ENCODE results near the gene WWP2. TPM values are rescaled to one million over a fixed set of nuclear protein-coding genes. Genes with fewer than 3 reads are reported as not detected.
"Not testable (repeated sequence)": the region's sequence is repeated elsewhere in the genome, so short reads cannot be mapped to it uniquely, and the experiment has no call there.

WWP2 gene
- total RNA-seq, 4 donors from 2014 or later = 26.9 to 50.9 (median 43.9) TPM

GRCh38 chr16:69848637-69849545 lies 86.8 kb downstream of the WWP2 start:
- intact Hi-C loops (cut with DNase I; ENCODE audit: low total_unique reads) = no loop called here
- TF ChIP-seq CTCF (IDR thresholded peaks at IDR 0.05) (no peak), POLR2A (IDR thresholded peaks at IDR 0.05) (no peak)
- WGBS, 2 donors = 14 to 21% methylated on average over 8 of the region's 8 CpGs
- peak; percentile 88 to 96 for DNase-seq (ENCODE audit: low spot score in 2 of 2)
- H3K4me3 ChIP-seq (ENCODE audit: low read depth, poor library complexity, severe bottlenecking) = no peak overlapping the region

DNA sequence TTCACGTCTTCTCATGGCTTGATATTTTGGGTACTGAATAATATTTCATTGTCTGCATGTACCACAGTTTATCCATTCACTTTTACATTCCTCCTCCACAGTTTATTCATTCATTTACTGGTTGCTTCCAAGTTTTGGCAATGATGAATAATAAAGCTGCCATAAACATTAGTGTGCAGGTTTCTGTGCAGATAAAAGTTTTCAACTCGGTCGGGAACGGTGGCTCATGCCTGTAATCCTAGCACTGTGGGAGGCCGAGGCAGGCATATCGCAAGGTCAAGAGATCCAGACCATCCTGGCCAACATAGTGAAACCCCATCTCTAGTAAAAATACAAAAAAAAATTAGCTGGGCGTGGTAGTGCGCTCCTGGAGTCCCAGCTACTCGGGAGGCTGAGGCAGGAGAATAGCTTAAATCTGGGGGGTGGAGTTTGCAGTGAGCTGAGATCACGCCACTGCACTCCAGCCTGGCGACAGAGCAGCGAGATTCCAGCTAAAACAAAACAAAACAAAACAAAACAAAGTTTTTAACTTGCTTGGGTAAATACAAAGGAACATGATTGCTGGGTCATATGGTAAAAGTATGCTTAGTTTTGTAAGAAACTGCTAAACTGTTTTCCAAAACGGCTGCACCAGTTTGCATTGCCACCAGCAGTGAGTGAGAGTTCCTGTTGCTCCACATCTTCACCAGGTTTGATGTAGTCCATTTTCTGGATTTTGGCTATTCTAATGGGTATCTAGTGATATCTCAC lies 89.5 kb downstream of the WWP2 start:
- 80 to 84% methylated on average over 13 of the region's 13 CpGs for whole genome bisulfite sequencing, 2 donors
- TF ChIP-seq POLR2A (IDR thresholded peaks at IDR 0.05) (no peak), CTCF (IDR thresholded peaks at IDR 0.05) (no peak)
- DNase-seq (ENCODE audit: low spot score in 2 of 2) = no peak
- H3K4me3 ChIP-seq (ENCODE audit: low read depth, poor library complexity, severe bottlenecking) = no peak overlapping the region
- intact Hi-C loops (cut with DNase I; ENCODE audit: low total_unique reads) = no loop called here

DNA sequence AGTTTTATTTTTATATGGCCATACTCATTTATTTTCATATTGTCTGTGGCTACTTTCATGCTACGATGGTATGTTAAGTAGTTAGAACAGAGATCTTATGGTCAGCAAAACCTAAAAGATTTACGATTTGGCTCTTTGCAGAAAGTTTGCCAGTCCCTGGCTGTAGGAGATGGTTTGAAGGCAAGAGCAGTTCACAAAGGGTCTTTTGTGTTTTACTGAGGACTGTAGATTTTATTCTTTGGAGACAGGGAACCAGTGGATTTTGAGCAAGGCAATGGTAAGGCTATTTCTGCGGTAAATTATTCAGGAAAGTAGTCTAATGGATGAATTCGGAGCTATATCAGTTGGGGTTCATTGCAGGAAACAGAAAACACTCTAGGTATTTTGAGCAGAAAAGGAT lies 90.7 kb downstream of the WWP2 start:
- TF ChIP-seq CTCF (IDR thresholded peaks at IDR 0.05) (no peak), POLR2A (IDR thresholded peaks at IDR 0.05) (no peak)
- DNase-seq (ENCODE audit: low spot score in 2 of 2) = no peak
- WGBS, 2 donors = 74 to 76% methylated on average over 4 of the region's 4 CpGs
- intact Hi-C loops (cut with DNase I; ENCODE audit: low total_unique reads) = no loop called here
- no peak overlapping the region for H3K4me3 ChIP-seq (ENCODE audit: low read depth, poor library complexity, severe bottlenecking)

DNA sequence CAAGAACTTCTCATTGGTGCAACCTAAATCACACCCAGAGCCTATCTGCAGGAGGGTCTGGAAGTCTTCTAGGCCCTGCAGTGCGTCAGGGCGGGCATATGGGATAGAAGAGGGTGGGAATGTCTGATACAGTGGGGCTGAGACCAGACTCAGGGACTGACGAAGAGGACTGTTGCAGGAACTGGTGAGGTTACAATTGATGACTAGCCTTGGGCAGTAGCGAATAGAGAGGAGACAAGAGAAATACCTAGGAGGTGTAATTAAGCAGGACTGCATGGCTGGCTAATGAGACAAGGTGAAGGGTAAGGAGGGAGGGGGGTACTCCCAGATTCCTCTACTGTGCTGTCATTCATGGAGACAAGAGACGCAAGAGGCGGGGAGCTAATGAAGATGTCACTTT lies 91.3 kb downstream of the WWP2 start:
- H3K4me3 ChIP-seq (ENCODE audit: low read depth, poor library complexity, severe bottlenecking) = no peak overlapping the region
- no peak for TF ChIP-seq POLR2A (IDR thresholded peaks at IDR 0.05)
- TF ChIP-seq CTCF (IDR thresholded peaks at IDR 0.05) = no peak
- no peak for DNase-seq (ENCODE audit: low spot score in 2 of 2)
- 97 to 98% methylated on average over 6 of the region's 6 CpGs for WGBS, 2 donors
- intact Hi-C loops (cut with DNase I; ENCODE audit: low total_unique reads) = no loop called here

GRCh38 chr16:69854776-69855175 lies 92.6 kb downstream of the WWP2 start:
- H3K4me3 ChIP-seq (ENCODE audit: low read depth, poor library complexity, severe bottlenecking); intact Hi-C loops (cut with DNase I; ENCODE audit: low total_unique reads); DNase-seq (ENCODE audit: low spot score in 2 of 2): not testable (repeated sequence)
- 94 to 95% methylated on average over 5 of the region's 5 CpGs for WGBS, 2 donors

DNA sequence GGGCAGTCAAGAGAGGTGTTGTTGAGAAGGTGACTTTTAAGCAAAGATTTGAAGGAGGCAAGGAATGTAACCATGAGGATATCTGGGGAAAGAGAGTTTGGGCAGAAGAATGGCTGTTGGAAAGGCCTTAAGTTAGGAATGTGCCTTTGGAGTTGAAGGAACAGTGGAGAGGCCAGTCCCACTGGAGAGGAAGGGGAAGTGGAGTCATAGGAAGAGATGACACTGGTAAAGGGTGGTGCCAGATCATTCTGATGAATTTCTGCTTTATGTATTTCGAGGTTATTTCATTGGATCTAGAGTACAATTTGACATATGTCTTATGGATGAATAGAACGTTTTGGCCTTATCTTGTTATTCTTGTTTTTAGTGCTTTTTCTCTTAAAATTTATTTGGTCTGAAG lies 93.5 kb downstream of the WWP2 start:
- TF ChIP-seq CTCF (IDR thresholded peaks at IDR 0.05) (no peak), POLR2A (IDR thresholded peaks at IDR 0.05) (no peak)
- DNase-seq (ENCODE audit: low spot score in 2 of 2) = no peak
- intact Hi-C loops (cut with DNase I; ENCODE audit: low total_unique reads) = no loop called here
- H3K4me3 ChIP-seq (ENCODE audit: low read depth, poor library complexity, severe bottlenecking) = no peak overlapping the region
- 62 to 79% methylated on average over 2 of the region's 2 CpGs for WGBS, 2 donors
